ENCODE results near the gene AKIP1.
A peak's percentile ranks its signal among the peaks of the same experiment; 100 is the strongest.
"Not testable (repeated sequence)": the region's sequence is repeated elsewhere in the genome, so short reads cannot be mapped to it uniquely, and the experiment has no call there.

Gene AKIP1

GRCh38 chr11:8917157-8917825 is 6.3 kb downstream of the AKIP1 start:
- peak; percentile 91 for DNase-seq (ENCODE audit: low spot score)

DNA sequence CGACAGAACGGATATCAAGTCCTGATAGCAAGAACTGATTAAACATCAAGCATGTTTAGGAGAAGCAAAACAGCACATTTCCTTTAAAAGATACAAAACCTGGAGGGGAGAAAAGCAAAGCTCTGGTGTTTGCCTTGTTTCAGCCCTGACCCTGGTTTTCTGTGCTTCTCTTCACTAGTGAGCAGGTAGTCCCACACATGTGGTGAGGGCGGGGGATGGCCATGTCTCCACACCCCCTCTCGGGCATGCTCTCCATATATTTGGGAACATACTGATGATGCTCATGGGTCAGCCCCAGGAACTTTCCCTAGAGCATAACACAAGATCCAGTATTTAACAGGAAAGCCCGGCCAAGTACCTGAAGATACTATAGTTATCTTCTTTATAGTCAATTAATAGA is 11.7 kb downstream of the AKIP1 start:
- DNase-seq (ENCODE audit: low spot score): no peak

DNA sequence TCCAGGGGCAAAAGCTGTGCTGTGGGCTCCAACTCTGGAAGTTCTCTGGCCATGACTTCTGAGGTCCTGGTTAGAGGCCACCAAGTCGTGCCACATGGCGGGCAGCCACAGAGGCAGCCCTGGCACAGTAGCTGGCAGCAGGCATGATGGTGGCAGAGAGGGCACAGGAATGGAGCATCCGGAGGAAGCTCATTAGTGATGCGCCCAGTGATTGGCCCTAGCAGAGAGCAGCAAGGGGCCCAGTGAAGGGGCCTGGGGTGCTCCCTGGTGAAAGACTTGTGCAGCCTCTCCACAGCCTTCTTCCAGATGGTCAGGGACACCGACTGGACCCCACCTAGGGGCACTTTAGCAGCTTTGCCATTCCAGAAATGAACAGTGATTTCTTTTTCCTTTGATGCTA is 14.7 kb downstream of the AKIP1 start:
- no peak for DNase-seq (ENCODE audit: low spot score)

GRCh38 chr11:8926236-8926635 is 15.2 kb downstream of the AKIP1 start:
- DNase-seq (ENCODE audit: low spot score): no peak

DNA sequence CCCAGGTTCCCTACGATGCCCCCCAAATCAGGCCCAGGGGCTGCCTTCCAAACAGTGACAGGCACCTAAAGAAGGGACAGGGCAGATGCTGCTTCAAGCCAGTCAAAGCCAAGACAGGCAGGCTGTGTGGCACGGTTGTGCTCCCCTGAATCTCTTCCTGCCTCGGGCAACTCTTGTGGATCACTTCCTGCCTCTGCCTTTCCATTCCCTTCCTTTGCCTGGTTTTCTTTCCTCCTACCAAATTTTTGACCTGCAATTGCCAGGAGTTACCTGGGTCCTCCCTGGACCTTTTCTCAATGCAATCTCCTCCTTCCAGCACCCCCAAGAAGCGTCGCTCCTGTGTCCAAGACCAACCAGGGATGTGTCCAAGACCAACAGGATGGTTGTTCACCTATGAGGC is 16.2 kb downstream of the AKIP1 start:
- DNase-seq (ENCODE audit: low spot score): no peak

- DNase-seq (ENCODE audit: low spot score): no peak
Observed at GRCh38 chr11:8928205-8928604, 17.2 kb downstream of the AKIP1 start.

DNA sequence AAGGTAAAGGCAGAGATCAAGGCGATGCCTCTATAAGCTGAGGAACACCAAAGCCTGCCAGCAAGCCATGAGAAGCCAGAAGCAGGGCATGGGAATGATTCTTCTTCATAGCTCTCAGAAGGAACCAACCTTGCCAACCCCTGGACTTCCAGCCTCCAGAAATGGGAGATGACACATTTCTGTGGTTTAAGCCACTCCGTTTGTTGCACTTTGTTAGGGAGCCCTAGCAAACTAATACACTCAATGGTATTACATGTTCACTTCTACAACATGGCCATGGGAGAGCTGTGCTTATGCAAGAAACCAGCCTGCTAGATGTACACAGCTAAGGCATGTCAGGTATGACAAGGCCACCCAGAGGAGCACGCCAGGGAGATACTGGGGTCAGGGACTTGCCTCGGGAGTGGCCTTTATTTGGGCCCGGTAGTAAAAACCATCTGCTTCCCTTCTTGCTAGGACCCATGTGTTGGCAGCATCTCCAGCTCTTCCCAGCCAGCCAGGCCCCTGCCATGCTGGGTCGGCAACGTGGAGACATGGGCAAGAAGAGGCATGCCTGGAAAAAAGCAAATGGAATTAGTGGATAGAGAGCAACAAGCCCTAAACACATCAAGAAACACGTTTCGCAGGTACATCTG is 18.1 kb downstream of the AKIP1 start:
- DNase-seq (ENCODE audit: low spot score): peak; percentile 46

DNA sequence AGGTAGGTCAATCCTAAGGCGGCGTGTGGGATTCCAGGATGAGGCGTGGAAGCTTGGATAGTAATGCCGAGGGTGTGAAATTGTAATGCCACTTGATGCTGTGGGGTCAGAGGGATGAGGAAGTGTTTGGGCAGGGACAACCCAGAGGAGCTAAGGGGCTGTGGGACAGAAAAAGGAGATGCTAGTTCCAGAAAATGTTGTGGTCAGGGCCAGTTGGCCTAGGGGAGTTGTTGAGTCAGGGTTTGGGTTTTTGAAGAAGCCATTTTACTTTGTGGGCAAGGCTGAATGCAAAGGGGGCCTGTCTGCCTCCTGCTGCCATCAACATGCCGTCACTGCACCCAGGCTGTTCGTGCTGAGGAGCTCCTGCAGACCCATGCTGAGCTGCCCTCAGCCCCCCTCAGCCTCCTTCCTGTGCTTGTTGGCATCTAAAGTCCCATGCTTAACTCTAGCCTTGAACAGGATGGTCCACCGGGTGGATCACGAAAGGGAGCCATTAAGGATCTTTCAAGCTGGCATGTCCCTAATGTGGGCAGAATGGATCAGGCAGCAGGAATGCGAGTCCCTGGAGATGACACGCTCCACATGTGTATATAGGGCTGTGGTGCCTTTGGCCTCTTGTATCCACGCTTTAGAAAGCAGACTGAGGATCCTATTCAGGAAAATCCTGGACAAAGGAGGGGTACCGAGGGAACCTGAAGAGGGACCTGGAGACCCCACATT is 19.6 kb downstream of the AKIP1 start:
- DNase-seq (ENCODE audit: low spot score): peak; percentile 30

DNA sequence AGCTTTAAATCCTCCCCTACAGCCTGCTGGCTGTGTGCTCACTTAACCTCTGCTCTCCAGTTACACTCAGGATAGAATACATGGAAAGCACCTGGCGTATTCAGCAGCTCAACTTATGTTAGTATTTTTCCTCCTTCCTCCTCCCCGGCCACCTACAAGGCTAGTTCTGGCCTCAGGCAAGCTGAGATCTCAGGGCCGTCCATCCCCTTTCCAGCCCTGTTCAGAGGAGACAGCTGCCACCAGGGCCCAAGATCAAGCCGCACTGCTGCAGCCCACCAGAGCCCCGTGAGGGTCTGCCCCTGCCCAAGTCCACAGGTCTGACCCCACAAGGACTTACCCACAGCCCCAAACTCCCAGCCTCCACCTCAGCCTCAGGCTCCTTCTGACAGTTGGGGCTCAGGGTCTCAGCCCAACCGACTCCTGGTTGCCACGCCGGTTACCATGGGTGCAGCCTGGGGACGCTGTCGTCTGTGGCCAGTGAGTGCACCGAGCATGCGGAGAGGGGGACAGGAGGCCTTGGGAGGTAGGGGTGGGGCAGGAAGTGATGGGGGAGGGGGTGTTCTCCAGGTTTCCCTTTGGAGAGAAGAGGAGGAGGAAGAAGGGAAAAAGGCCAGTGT is 21.7 kb downstream of the AKIP1 start, which contains the start of gene C11orf16:
TSS of gene C11orf16 (minus strand) at position 384 of the 617 bp plus-strand sequence. CDS start 639 bp downstream, outside the sequence.
- DNase-seq (ENCODE audit: low spot score): no peak

DNA sequence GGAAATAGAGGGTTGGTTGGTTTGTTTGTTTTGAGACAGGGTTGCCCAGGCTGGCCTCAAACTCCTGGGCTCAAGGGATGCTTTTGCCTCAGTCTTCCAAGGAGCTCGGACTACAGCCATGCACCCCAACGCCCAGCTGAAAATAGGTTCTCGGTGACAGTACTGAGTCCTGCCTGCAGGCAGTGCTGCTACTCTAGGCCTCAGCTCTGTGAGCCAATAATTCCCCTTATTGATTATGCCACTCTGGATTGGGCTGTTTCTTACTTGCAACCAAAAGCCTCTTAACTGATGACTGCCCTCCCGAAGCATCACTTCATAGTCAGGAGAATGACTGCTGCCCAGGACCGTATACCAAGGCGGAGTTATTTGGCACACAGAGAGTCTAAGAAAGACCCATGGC is 22.9 kb downstream of the AKIP1 start:
- no peak for DNase-seq (ENCODE audit: low spot score)

GRCh38 chr11:8934742-8935488 is 23.9 kb downstream of the AKIP1 start:
- DNase-seq (ENCODE audit: low spot score): peak; percentile 79

DNA sequence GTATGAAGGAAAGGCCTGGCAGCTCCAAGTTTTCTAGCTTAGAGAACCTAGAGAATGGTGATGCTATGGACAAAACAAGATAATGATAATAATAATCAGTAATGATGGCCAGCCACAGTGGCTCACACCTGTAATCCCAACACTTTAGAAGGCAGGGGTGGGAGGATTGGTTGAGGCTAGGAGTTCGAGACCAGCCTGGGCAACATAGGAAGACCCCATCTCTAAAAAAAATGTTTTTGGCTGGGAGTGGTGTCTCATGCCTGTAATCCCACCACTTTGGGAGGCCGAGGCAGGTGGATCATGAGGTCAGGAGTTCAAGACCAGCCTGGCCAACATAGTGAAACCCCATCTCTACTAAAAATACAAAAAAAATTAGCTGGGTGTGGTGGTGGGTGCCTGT is 24.8 kb downstream of the AKIP1 start:
- DNase-seq (ENCODE audit: low spot score): not testable (repeated sequence)

GRCh38 chr11:8937159-8937558 is 26.2 kb downstream of the AKIP1 start:
- no peak for DNase-seq (ENCODE audit: low spot score)

DNA sequence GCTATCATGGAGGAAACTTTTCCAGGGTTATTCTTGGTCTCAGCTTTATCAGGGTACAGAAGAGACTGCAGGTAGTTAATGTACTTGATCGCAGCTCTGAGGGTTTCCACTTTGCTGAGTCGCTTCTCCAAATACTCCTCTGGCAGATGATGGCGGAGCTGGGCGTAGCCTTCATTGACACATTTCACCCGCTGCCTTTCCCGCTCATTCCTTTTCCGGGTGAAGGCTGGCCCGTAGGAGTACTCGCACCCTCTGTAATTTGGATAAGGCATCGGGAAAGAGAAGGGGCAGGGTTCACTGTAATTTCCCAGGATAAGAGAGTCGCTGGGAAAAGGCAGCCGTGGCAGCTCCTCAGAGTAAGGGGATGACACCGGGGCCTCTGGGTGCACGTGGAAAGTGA is 26.7 kb downstream of the AKIP1 start:
- DNase-seq (ENCODE audit: low spot score): no peak

DNA sequence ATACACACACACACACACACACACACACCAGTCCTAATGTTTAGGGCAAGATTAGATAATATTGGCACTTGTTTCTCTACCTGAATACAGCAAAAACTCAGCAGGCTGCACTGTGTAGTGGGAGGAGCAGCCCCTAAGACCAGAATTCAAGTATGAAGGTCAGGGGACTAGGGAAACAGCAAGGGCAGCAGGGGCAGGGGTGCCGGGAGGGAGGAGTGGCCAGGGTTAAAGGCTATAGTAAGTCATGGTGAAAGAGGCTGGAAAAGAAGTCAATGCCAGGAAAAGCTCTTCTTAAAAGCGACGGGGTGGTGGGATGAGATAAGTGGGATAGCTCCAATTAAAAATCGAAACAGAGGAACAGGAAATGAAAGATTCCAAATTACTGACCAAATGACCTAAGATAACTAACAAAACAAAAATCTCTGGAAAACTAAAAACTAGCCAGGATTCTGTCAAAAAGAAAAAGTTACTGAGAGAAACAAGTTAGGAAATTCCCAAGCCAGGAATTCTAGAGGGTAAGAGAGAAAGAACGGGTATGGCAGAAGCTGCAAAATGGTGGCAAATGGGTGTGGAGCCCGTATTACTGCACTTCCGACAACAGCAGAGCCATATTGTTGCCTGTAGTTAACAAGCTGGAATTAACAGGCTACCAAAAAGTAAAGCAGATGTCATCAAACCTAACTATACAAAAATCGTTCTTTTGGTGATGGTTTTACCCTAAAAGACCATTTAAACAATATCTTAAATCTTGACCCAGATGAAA is 30.5 kb downstream of the AKIP1 start:
- DNase-seq (ENCODE audit: low spot score): no peak

GRCh38 chr11:8942518-8943066 is 31.6 kb downstream of the AKIP1 start, which contains the start of gene ASCL3:
Gene ASCL3 (minus strand): TSS chr11:8943016. CDS start chr11:8938161, 4,855 bp downstream.
- no peak for DNase-seq (ENCODE audit: low spot score)

DNA sequence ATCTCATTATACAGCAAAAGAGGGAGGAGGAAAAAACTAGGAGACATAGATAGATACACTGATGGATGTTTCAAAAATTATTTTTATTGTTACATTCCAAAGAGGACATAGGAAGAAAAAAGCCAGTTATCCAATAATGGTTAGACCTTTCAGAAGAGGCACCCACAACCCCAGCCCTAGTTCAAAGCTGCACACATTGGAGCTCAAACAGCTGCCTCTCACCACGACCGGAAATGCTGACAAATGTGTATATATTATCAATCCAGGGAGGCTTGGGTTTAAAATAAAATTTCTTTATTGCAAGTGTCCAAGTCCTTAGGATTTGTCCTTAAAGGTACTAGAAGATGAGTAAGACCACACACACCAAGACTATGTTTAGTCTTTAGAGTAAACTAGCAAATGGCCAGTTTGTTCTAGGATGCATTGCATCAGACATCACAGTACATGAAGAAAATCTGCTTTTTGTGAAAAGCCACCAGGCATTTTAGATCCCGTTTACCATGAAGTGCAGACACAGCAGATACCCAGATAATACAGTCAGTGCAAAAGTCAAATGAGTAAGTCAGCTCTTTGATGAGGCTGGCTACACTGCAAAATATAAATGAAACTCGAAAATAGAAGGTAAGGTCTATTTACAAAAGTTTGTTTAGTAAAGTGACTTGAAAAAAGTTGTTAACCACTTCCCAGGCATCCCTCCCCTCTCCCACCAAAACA is 36.4 kb downstream of the AKIP1 start:
- DNase-seq (ENCODE audit: low spot score): no peak

GRCh38 chr11:8948886-8949285 is 37.9 kb downstream of the AKIP1 start:
- DNase-seq (ENCODE audit: low spot score): no peak

GRCh38 chr11:8956860-8957259 is 45.9 kb downstream of the AKIP1 start:
- DNase-seq (ENCODE audit: low spot score): no peak

- DNase-seq (ENCODE audit: low spot score): peak; percentile 88
Observed at GRCh38 chr11:8959546-8960166, 48.7 kb downstream of the AKIP1 start.
